ENCODE measurements around the gene EFCAB9. TPM values are rescaled to one million over a fixed set of nuclear protein-coding genes. Genes with fewer than 3 reads are reported as not detected.

The EFCAB9 gene
- total and polyA plus RNA-seq, 2 donors from 2014 or later = not detected

DNA sequence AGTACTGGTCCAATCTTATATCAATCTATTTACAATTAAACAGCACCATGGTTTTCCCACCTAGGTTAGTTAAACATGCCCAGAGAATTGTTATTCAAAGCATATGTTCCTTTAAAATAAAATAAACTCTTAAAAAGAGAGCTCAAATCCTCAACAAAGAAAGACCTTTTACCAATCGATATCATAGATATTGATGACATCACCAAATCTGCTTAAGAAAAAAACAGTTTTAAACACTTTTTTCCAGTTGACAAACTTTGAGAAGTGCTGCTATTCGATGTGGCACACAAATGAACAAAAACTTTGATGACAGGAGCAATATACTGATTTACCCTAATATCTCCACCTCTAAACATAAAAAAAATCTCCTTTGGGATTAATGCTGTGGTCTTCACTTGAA, 15.7 kb downstream of the EFCAB9 start:
- no peak overlapping the region for H3K4me3 ChIP-seq (ENCODE audit: low read length in 3 of 3)
- no peaks in the 10 kb centered on the region for H3K9me3 ChIP-seq (ENCODE audit: control insufficient read depth in 2 of 3, insufficient read depth in 1 of 3, low read length in 3 of 3)
- peaks cover 0 to 5% (median 0%) of the 10 kb centered on the region in 3 donors for H3K36me3 ChIP-seq (ENCODE audit: control insufficient read depth in 2 of 3, insufficient read depth in 3 of 3, low read length in 3 of 3)
- H3K4me1 ChIP-seq (ENCODE audit: control insufficient read depth in 2 of 3, insufficient read depth in 2 of 3, low read depth in 1 of 3, low read length in 3 of 3) = no peaks in the 10 kb centered on the region
- FAIRE-seq = no peak
- no peaks in the 10 kb centered on the region for H3K27me3 ChIP-seq (ENCODE audit: control insufficient read depth, insufficient read depth, low read length)
- H3K9ac ChIP-seq (ENCODE audit: low read length in 3 of 3) = no peak overlapping the region
- DNase-seq = no peak
- intact Hi-C loops (cut with DNase I) = no loop called here
- H3K27ac ChIP-seq (ENCODE audit: low read depth in 2 of 2, low read length in 2 of 2) = no peak overlapping the region
- TF ChIP-seq, protein P1, sequence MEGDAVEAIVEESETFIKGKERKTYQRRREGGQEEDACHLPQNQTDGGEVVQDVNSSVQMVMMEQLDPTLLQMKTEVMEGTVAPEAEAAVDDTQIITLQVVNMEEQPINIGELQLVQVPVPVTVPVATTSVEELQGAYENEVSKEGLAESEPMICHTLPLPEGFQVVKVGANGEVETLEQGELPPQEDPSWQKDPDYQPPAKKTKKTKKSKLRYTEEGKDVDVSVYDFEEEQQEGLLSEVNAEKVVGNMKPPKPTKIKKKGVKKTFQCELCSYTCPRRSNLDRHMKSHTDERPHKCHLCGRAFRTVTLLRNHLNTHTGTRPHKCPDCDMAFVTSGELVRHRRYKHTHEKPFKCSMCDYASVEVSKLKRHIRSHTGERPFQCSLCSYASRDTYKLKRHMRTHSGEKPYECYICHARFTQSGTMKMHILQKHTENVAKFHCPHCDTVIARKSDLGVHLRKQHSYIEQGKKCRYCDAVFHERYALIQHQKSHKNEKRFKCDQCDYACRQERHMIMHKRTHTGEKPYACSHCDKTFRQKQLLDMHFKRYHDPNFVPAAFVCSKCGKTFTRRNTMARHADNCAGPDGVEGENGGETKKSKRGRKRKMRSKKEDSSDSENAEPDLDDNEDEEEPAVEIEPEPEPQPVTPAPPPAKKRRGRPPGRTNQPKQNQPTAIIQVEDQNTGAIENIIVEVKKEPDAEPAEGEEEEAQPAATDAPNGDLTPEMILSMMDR (IDR thresholded peaks at IDR 0.05; ENCODE audit: borderline replicate concordance, extremely low read depth, insufficient read depth) = no peak

DNA sequence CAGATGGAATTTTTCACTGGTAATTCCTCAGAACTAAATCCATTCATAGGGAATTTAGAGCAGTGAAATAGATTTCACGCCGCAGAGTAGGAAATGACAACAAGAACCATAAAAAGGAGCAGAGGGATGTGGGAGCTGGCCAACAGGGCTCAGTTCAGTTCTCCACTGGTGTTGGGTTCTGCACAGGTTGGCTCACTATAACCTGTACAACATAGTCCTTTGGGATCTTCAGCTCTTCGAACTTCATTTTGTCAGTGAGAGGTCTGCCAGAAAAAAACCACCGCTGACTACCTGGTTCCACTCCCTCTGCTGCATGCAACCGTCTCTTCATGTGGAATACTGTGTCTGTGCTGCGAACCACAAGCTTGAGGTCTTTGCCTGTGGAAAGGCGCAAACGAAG, 17.7 kb downstream of the EFCAB9 start:
- Histone ChIP-seq H3K9ac (ENCODE audit: low read length in 3 of 3) (no peak overlapping the region), H3K9me3 (ENCODE audit: control insufficient read depth in 2 of 3, insufficient read depth in 1 of 3, low read length in 3 of 3) (no peaks in the 10 kb centered on the region), H3K4me1 (ENCODE audit: control insufficient read depth in 2 of 3, insufficient read depth in 2 of 3, low read depth in 1 of 3, low read length in 3 of 3) (no peaks in the 10 kb centered on the region), H3K27ac (ENCODE audit: low read depth in 2 of 2, low read length in 2 of 2) (no peak overlapping the region), H3K4me3 (ENCODE audit: low read length in 3 of 3) (no peak overlapping the region), H3K36me3 (ENCODE audit: control insufficient read depth in 2 of 3, insufficient read depth in 3 of 3, low read length in 3 of 3) (peaks cover 0 to 5% (median 0%) of the 10 kb centered on the region in 3 donors), H3K27me3 (ENCODE audit: control insufficient read depth, insufficient read depth, low read length) (no peaks in the 10 kb centered on the region)
- intact Hi-C loops (cut with DNase I) = no loop called here
- no peak for FAIRE-seq
- TF ChIP-seq, protein P1 (IDR thresholded peaks at IDR 0.05; ENCODE audit: borderline replicate concordance, extremely low read depth, insufficient read depth) = no peak
- DNase-seq = no peak

DNA sequence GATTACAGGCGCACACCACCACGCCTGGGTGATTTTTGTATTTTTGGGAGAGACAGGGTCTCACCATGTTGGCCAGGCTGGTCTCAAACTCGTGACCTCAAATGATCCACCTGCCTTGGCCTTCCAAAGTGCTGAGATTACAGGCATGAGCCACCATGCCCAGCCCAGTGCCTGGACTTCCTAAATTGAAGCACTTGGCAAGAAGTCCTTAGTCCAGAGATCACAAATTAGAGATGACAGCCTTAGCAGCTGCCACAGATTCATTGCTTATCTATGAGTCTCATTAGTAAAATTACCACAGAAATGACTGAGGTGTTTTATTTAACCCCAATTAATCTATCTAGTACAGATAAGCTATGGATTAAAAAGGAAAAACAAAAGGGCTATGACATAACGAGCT, 19.2 kb downstream of the EFCAB9 start:
- H3K9me3 ChIP-seq (ENCODE audit: control insufficient read depth in 2 of 3, insufficient read depth in 1 of 3, low read length in 3 of 3) = no peaks in the 10 kb centered on the region
- intact Hi-C loops (cut with DNase I) = no loop called here
- no peaks in the 10 kb centered on the region for H3K27me3 ChIP-seq (ENCODE audit: control insufficient read depth, insufficient read depth, low read length)
- no peak for DNase-seq
- no peaks in the 10 kb centered on the region for H3K4me1 ChIP-seq (ENCODE audit: control insufficient read depth in 2 of 3, insufficient read depth in 2 of 3, low read depth in 1 of 3, low read length in 3 of 3)
- no peak overlapping the region for H3K9ac ChIP-seq (ENCODE audit: low read length in 3 of 3)
- no peak overlapping the region for H3K4me3 ChIP-seq (ENCODE audit: low read length in 3 of 3)
- H3K27ac ChIP-seq (ENCODE audit: low read depth in 2 of 2, low read length in 2 of 2) = no peak overlapping the region
- TF ChIP-seq, protein P1 (IDR thresholded peaks at IDR 0.05; ENCODE audit: borderline replicate concordance, extremely low read depth, insufficient read depth) = no peak
- no peak for FAIRE-seq
- peaks cover 0 to 5% (median 0%) of the 10 kb centered on the region in 3 donors for H3K36me3 ChIP-seq (ENCODE audit: control insufficient read depth in 2 of 3, insufficient read depth in 3 of 3, low read length in 3 of 3)

DNA sequence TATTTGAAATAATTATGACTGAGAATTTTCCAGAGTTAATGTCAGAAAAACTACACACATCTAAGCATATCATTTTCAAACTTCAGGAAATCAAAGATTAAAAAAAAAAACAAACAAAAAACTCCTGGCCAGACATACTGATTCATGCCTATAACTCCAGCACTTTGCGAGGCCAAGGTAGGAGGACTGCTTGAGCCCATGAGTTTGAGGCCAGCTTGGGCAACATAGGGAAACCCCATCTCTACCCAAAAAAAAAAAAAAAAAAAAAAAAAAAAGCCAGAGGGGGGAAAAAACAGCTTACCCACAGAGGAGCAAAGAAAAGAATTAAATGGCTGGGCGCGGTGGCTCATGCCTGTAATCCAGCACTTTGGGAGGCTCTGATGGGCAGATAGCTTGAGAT, 22.4 kb downstream of the EFCAB9 start:
- H3K9ac ChIP-seq (ENCODE audit: low read length in 3 of 3) = no peak overlapping the region
- H3K27me3 ChIP-seq (ENCODE audit: control insufficient read depth, insufficient read depth, low read length) = no peaks in the 10 kb centered on the region
- intact Hi-C loops (cut with DNase I) = no loop called here
- TF ChIP-seq, protein P1 (IDR thresholded peaks at IDR 0.05; ENCODE audit: borderline replicate concordance, extremely low read depth, insufficient read depth) = no peak
- H3K4me1 ChIP-seq (ENCODE audit: control insufficient read depth in 2 of 3, insufficient read depth in 2 of 3, low read depth in 1 of 3, low read length in 3 of 3) = no peaks in the 10 kb centered on the region
- no peaks in the 10 kb centered on the region for H3K9me3 ChIP-seq (ENCODE audit: control insufficient read depth in 2 of 3, insufficient read depth in 1 of 3, low read length in 3 of 3)
- FAIRE-seq = no peak
- no peak for DNase-seq
- no peak overlapping the region for H3K4me3 ChIP-seq (ENCODE audit: low read length in 3 of 3)
- peaks cover 0 to 5% (median 0%) of the 10 kb centered on the region in 3 donors for H3K36me3 ChIP-seq (ENCODE audit: control insufficient read depth in 2 of 3, insufficient read depth in 3 of 3, low read length in 3 of 3)
- H3K27ac ChIP-seq (ENCODE audit: low read depth in 2 of 2, low read length in 2 of 2) = no peak overlapping the region

All from kidney (tissue), 14 donors.